ENCODE results near the gene ASB2. TPM values are rescaled to one million over a fixed set of nuclear protein-coding genes. Genes with fewer than 3 reads are reported as not detected.
A peak's percentile ranks its signal among the peaks of the same experiment; 100 is the strongest.

ASB2 gene
- polyA plus RNA-seq, 1 experiment = 1.6 TPM

- no peaks in the 10 kb centered on the region for H3K9me3 ChIP-seq (ENCODE audit: control insufficient read depth, insufficient read depth, low read length)
- no peak overlapping the region for H3K27ac ChIP-seq (ENCODE audit: low read depth, low read length)
- no peaks in the 10 kb centered on the region for H3K27me3 ChIP-seq (ENCODE audit: control insufficient read depth, insufficient read depth, low read length)
- H3K4me3 ChIP-seq (ENCODE audit: low read depth, low read length) = no peak overlapping the region
- no peak for DNase-seq (ENCODE audit: low read depth, low spot score)
- ChIA-PET POLR2A (no interaction called here), CTCF (interaction anchor here (2.1 kb wide), 1 partner anchor 10 kb away, joined by 6 read pairs; no protein-coding TSS in a partner anchor)
- TF ChIP-seq CTCF (IDR thresholded peaks at IDR 0.05; ENCODE audit: low read depth, low read length) = no peak
Observed at GRCh38 chr14:93905623-93906022, 70.7 kb downstream of the ASB2 start.

GRCh38 chr14:93903342-93904184, 72.8 kb downstream of the ASB2 start:
- no peak for DNase-seq (ENCODE audit: low read depth, low spot score)
- ChIA-PET CTCF (interaction anchor here (1.0 to 1.3 kb wide), 4 partner anchors 9 to 249 kb away, joined by 3 read pairs; no protein-coding TSS in a partner anchor), POLR2A (no interaction called here)
- Histone ChIP-seq H3K4me3 (ENCODE audit: low read depth, low read length) (no peak overlapping the region), H3K9me3 (ENCODE audit: control insufficient read depth, insufficient read depth, low read length) (no peaks in the 10 kb centered on the region), H3K27me3 (ENCODE audit: control insufficient read depth, insufficient read depth, low read length) (no peaks in the 10 kb centered on the region), H3K27ac (ENCODE audit: low read depth, low read length) (no peak overlapping the region)
- TF ChIP-seq CTCF (IDR thresholded peaks at IDR 0.05; ENCODE audit: low read depth, low read length) = peak; percentile 27; the same call in 1 of the 2 replicates

- no peak for DNase-seq (ENCODE audit: low read depth, low spot score)
- ChIA-PET CTCF (interaction anchor here (1.0 to 1.5 kb wide), 5 partner anchors 9 to 249 kb away, joined by 3 to 6 read pairs (median 3); no protein-coding TSS in a partner anchor), POLR2A (no interaction called here)
- TF ChIP-seq CTCF (IDR thresholded peaks at IDR 0.05; ENCODE audit: low read depth, low read length) = no peak
- Histone ChIP-seq H3K4me3 (ENCODE audit: low read depth, low read length) (no peak overlapping the region), H3K9me3 (ENCODE audit: control insufficient read depth, insufficient read depth, low read length) (no peaks in the 10 kb centered on the region; the same call in 1 of the 2 replicates), H3K27ac (ENCODE audit: low read depth, low read length) (no peak overlapping the region), H3K27me3 (ENCODE audit: control insufficient read depth, insufficient read depth, low read length) (no peaks in the 10 kb centered on the region)
Observed at GRCh38 chr14:93902619-93903307, 73.6 kb downstream of the ASB2 start.

- POLR2A ChIA-PET = no interaction called here
- Histone ChIP-seq H3K27me3 (ENCODE audit: control insufficient read depth, insufficient read depth, low read length) (peaks cover 3% of the 10 kb centered on the region), H3K9me3 (ENCODE audit: control insufficient read depth, insufficient read depth, low read length) (no peaks in the 10 kb centered on the region; the same call in 1 of the 2 replicates), H3K4me3 (ENCODE audit: low read depth, low read length) (no peak overlapping the region), H3K27ac (ENCODE audit: low read depth, low read length) (no peak overlapping the region)
- no peak for DNase-seq (ENCODE audit: low read depth, low spot score)
- TF ChIP-seq CTCF (IDR thresholded peaks at IDR 0.05; ENCODE audit: low read depth, low read length) = no peak
- CTCF ChIA-PET = interaction anchor here (1.1 to 1.5 kb wide), 2 partner anchors 8 to 246 kb away, joined by 4 to 6 read pairs; no protein-coding TSS in a partner anchor
Observed at GRCh38 chr14:93901813-93902212, 74.6 kb downstream of the ASB2 start.

All from AG04450 (cell line).